ENCODE measurements around the gene DRAP1. TPM values are rescaled to one million over a fixed set of nuclear protein-coding genes. Genes with fewer than 3 reads are reported as not detected.

The DRAP1 gene
- total and polyA plus RNA-seq, 9 of the 15 experiments (the other 6 are each of a cell fraction or from before 2014, with no cell fraction given), result 9.6 to 200 (median 92.9) TPM

DNA sequence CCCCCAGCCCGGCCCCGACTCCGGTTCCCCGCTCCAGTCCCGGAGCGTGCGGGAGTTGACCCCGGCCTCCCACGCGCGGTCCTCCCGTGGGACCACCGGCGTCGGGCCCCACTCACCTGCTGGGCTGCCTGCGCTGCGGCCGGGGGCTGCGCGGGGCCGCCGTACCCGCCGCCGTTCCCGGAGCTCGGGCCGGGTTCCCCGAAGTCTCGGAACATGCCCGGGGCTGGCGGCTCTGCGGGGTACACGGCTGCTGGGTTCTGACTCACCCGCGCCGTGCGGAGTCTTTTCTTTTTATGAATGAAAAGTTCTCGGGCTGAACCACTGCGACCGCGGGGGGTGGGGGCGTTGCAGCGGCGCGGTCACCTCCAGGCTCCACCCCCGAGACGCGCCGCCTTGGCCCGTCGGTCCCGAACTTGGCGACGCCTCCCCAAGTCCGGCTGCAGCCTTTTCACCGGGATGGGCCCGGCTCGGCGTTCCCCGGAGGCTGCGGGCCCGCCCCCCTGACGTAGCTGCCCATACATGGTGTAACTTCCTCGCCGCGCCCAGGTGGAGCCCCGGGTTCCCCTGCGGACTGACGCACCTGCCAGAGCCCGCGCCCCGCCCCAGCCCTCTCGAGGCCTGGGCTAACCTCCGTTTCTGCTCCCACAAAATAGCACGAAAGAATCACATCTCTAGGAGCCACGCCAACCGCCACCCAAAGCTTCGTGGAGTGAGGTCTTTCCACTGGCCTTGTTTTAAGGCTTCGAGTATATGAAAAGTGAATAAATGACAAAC, 18.9 kb upstream of the DRAP1 start, which contains the start of gene FOSL1 (continued):
- TF ChIP-seq MYNN (IDR thresholded peaks at IDR 0.05) (0 out of 2 replicates have a peak, but pooled peaks have one; percentile 23), MYNN (CRISPR knock-in tag; IDR thresholded peaks at IDR 0.05) (no peak), RFX7 (CRISPR knock-in tag; IDR thresholded peaks at IDR 0.05) (no peak), DEAF1 (CRISPR knock-in tag; IDR thresholded peaks at IDR 0.05) (no peak), AFF1 (IDR thresholded peaks at IDR 0.05; ENCODE audit: low read depth in 1 of 2, partially characterized antibody in 2 of 2) (no peak), RFX5 (IDR thresholded peaks at IDR 0.05; ENCODE audit: low read depth, low read length) (no peak), STAT5B (CRISPR knock-in tag; IDR thresholded peaks at IDR 0.05) (no peak), PRPF4 (IDR thresholded peaks at IDR 0.05; ENCODE audit: insufficient read depth, low read depth, low read length, poor library complexity, severe bottlenecking) (peak; percentile 90), SOX6 (IDR thresholded peaks at IDR 0.05) (peak; percentile 51; the same call in 1 of the 2 replicates), SMARCB1 (IDR thresholded peaks at IDR 0.05; ENCODE audit: insufficient read length, low read depth) (no peak), ZNF212 (CRISPR knock-in tag; IDR thresholded peaks at IDR 0.05) (no peak), ZNF512 (tag; IDR thresholded peaks at IDR 0.05) (no peak), TCF7L2 (IDR thresholded peaks at IDR 0.05; ENCODE audit: low read depth, low read length) (peak; percentile 92), TGIF2 (CRISPR knock-in tag; IDR thresholded peaks at IDR 0.05) (no peak), TAF1 (IDR thresholded peaks at IDR 0.05; ENCODE audit: control insufficient read depth, extremely low read depth, insufficient read depth, low read length, severe bottlenecking) (peak; percentile 98), RBFOX2 (IDR thresholded peaks at IDR 0.05; ENCODE audit: low read depth, low read length) (peak; percentile 93)
- TF ChIP-seq, protein P1, sequence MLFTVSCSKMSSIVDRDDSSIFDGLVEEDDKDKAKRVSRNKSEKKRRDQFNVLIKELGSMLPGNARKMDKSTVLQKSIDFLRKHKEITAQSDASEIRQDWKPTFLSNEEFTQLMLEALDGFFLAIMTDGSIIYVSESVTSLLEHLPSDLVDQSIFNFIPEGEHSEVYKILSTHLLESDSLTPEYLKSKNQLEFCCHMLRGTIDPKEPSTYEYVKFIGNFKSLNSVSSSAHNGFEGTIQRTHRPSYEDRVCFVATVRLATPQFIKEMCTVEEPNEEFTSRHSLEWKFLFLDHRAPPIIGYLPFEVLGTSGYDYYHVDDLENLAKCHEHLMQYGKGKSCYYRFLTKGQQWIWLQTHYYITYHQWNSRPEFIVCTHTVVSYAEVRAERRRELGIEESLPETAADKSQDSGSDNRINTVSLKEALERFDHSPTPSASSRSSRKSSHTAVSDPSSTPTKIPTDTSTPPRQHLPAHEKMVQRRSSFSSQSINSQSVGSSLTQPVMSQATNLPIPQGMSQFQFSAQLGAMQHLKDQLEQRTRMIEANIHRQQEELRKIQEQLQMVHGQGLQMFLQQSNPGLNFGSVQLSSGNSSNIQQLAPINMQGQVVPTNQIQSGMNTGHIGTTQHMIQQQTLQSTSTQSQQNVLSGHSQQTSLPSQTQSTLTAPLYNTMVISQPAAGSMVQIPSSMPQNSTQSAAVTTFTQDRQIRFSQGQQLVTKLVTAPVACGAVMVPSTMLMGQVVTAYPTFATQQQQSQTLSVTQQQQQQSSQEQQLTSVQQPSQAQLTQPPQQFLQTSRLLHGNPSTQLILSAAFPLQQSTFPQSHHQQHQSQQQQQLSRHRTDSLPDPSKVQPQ (CRISPR knock-in tag; IDR thresholded peaks at IDR 0.05; ENCODE audit: borderline replicate concordance), result no peak
